ENCODE measurements around the gene MTR. TPM values are rescaled to one million over a fixed set of nuclear protein-coding genes. Genes with fewer than 3 reads are reported as not detected.

The MTR gene
- total RNA-seq, 2 experiments from 2014 or later = 22.3 to 63.8 TPM

GRCh38 chr1:236913371-236914037 lies 118.4 kb downstream of the MTR start:
- Histone ChIP-seq H3K9me3 (ENCODE audit: low read length) (peaks cover 10% of the 10 kb centered on the region; the same call in 1 of the 2 replicates), H3K4me1 (ENCODE audit: insufficient read depth, low read length, poor library complexity, severe bottlenecking) (no peaks in the 10 kb centered on the region), H3K4me3 (ENCODE audit: low read depth, low read length, poor library complexity, severe bottlenecking) (no peak overlapping the region), H3K27ac (ENCODE audit: low read depth, low read length, poor library complexity, severe bottlenecking) (no peak overlapping the region), H2AFZ (ENCODE audit: low read length) (no peak overlapping the region), H3K9me2 (ENCODE audit: insufficient read depth, low read length) (no peaks in the 10 kb centered on the region), H3K36me3 (ENCODE audit: insufficient read depth, low read length) (no peaks in the 10 kb centered on the region), H4K20me1 (ENCODE audit: insufficient read depth, low read length) (no peaks in the 10 kb centered on the region), H3K79me2 (ENCODE audit: insufficient read depth, low read depth, low read length) (no peaks in the 10 kb centered on the region), H3K4me2 (ENCODE audit: low read length) (no peak overlapping the region)
- no peak for TF ChIP-seq CTCF (conservative IDR thresholded peaks at IDR 0.05; ENCODE audit: low read length)
- no peak for TF ChIP-seq EZH2phosphoT487 (IDR thresholded peaks at IDR 0.05; ENCODE audit: borderline replicate concordance, low read depth, low read length)
- ChIA-PET POLR2A (no interaction called here), CTCF (ENCODE audit: unreplicated experiment) (no interaction called here)
- no peak for DNase-seq (ENCODE audit: low spot score)
- intact Hi-C loops (cut with micrococcal nuclease; ENCODE audit: unreplicated experiment) = no loop called here
- BruUV-seq (replicated peaks) = no TSS peak

- Histone ChIP-seq H4K20me1 (ENCODE audit: insufficient read depth, low read length) (no peaks in the 10 kb centered on the region), H3K27ac (ENCODE audit: low read depth, low read length, poor library complexity, severe bottlenecking) (no peak overlapping the region), H3K4me3 (ENCODE audit: low read depth, low read length, poor library complexity, severe bottlenecking) (no peak overlapping the region), H3K9me2 (ENCODE audit: insufficient read depth, low read length) (no peaks in the 10 kb centered on the region), H3K36me3 (ENCODE audit: insufficient read depth, low read length) (no peaks in the 10 kb centered on the region), H3K4me2 (ENCODE audit: low read length) (no peak overlapping the region), H3K9me3 (ENCODE audit: low read length) (peaks cover 10% of the 10 kb centered on the region; the same call in 1 of the 2 replicates), H3K79me2 (ENCODE audit: insufficient read depth, low read depth, low read length) (no peaks in the 10 kb centered on the region), H3K4me1 (ENCODE audit: insufficient read depth, low read length, poor library complexity, severe bottlenecking) (no peaks in the 10 kb centered on the region), H2AFZ (ENCODE audit: low read length) (no peak overlapping the region)
- DNase-seq (ENCODE audit: low spot score) = no peak
- no peak for TF ChIP-seq EZH2phosphoT487 (IDR thresholded peaks at IDR 0.05; ENCODE audit: borderline replicate concordance, low read depth, low read length)
- no peak for TF ChIP-seq CTCF (conservative IDR thresholded peaks at IDR 0.05; ENCODE audit: low read length)
- no TSS peak for BruUV-seq (replicated peaks)
- CTCF ChIA-PET (ENCODE audit: unreplicated experiment) = no interaction called here
- POLR2A ChIA-PET = no interaction called here
- intact Hi-C loops (cut with micrococcal nuclease; ENCODE audit: unreplicated experiment) = no loop called here
These were observed 119.3 kb downstream of the MTR start for GRCh38 chr1:236914375-236914774.

GRCh38 chr1:236916131-236916800 lies 121.2 kb downstream of the MTR start:
- Histone ChIP-seq H3K27ac (ENCODE audit: low read depth, low read length, poor library complexity, severe bottlenecking) (no peak overlapping the region), H3K9me3 (ENCODE audit: low read length) (peaks cover 10% of the 10 kb centered on the region; the same call in 1 of the 2 replicates), H3K4me1 (ENCODE audit: insufficient read depth, low read length, poor library complexity, severe bottlenecking) (no peaks in the 10 kb centered on the region), H3K4me3 (ENCODE audit: low read depth, low read length, poor library complexity, severe bottlenecking) (no peak overlapping the region), H4K20me1 (ENCODE audit: insufficient read depth, low read length) (no peaks in the 10 kb centered on the region), H2AFZ (ENCODE audit: low read length) (no peak overlapping the region), H3K9me2 (ENCODE audit: insufficient read depth, low read length) (no peaks in the 10 kb centered on the region), H3K79me2 (ENCODE audit: insufficient read depth, low read depth, low read length) (no peaks in the 10 kb centered on the region), H3K4me2 (ENCODE audit: low read length) (no peak overlapping the region), H3K36me3 (ENCODE audit: insufficient read depth, low read length) (no peaks in the 10 kb centered on the region)
- ChIA-PET POLR2A (no interaction called here), CTCF (ENCODE audit: unreplicated experiment) (no interaction called here)
- no peak for DNase-seq (ENCODE audit: low spot score)
- TF ChIP-seq CTCF (conservative IDR thresholded peaks at IDR 0.05; ENCODE audit: low read length) (no peak), EZH2phosphoT487 (IDR thresholded peaks at IDR 0.05; ENCODE audit: borderline replicate concordance, low read depth, low read length) (no peak)
- intact Hi-C loops (cut with micrococcal nuclease; ENCODE audit: unreplicated experiment) = no loop called here
- BruUV-seq (replicated peaks) = no TSS peak

Data from OCI-LY7 (cell line).